Stimulated activated naive CD8-positive, alpha-beta T cell treated with anti-CD3 and anti-CD28 coated beads, Interleukin-15, Interleukin-2, amounts not matched to agents 100 ng/mL and 50 ng/mL, for 24 hours (primary cell): Measurements from ENCODE around the gene PPFIA4.

Experiments used
- H3K27ac Mint-ChIP-seq: one replicate; pipeline ENCODE4 v1.8.0; 2021; ENCODE audit warnings: mild to moderate bottlenecking, mixed read lengths
- H3K27me3 Mint-ChIP-seq: one replicate; pipeline ENCODE4 v1.8.0; 2021; ENCODE audit warnings: mixed read lengths
- H3K36me3 Mint-ChIP-seq: one replicate; pipeline ENCODE4 v1.8.0; 2021; ENCODE audit warnings: low read depth, mixed read lengths
- H3K4me1 Mint-ChIP-seq: one replicate; pipeline ENCODE4 v1.8.0; 2021; ENCODE audit warnings: low read depth, mixed read lengths
- H3K4me3 Mint-ChIP-seq: one replicate; pipeline ENCODE4 v1.8.0; 2021; ENCODE audit warnings: mild to moderate bottlenecking, mixed read lengths
- H3K9me3 Mint-ChIP-seq: one replicate; pipeline ENCODE4 v1.8.0; 2021; ENCODE audit warnings: mixed read lengths

Gene PPFIA4

DNA sequence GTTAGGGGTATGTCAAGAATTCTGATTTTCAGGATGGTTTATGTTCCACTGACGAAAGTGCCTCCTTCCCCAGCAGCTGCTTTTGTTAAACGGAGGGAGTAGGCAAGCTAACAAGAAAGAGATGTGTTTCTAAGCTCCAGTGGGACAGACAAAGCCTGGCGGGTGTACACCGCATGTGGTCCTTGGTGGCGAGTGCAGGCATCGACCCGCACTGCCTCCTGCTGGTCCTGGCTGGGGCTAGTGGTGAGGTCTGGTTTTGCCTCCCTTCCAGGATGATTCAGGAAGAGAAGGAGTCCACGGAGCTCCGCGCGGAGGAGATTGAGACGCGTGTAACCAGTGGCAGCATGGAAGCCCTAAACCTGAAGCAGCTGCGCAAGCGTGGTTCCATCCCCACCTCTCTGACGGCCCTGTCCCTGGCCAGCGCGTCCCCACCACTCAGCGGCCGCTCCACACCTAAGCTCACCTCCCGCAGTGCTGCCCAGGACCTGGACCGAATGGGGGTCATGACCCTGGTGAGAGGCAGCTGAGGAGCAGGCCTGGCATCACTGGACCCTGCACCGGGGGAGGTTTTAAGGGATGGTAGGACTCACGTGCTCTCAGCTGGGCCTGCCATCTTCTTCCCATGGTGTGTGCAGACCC is 29.0 kb downstream of the PPFIA4 start:
- no peaks in the 10 kb centered on the region for H3K36me3 Mint-ChIP-seq
- H3K27me3 Mint-ChIP-seq, result peaks cover 10% of the 10 kb centered on the region
- H3K9me3 Mint-ChIP-seq, result no peaks in the 10 kb centered on the region
- H3K27ac Mint-ChIP-seq, result no peak overlapping the region
- no peaks in the 10 kb centered on the region for H3K4me1 Mint-ChIP-seq
- H3K4me3 Mint-ChIP-seq, result no peak overlapping the region

- no peak overlapping the region for H3K27ac Mint-ChIP-seq
- H3K4me3 Mint-ChIP-seq, result no peak overlapping the region
- no peaks in the 10 kb centered on the region for H3K4me1 Mint-ChIP-seq
- peaks cover 9% of the 10 kb centered on the region for H3K27me3 Mint-ChIP-seq
- no peaks in the 10 kb centered on the region for H3K9me3 Mint-ChIP-seq
- no peaks in the 10 kb centered on the region for H3K36me3 Mint-ChIP-seq
Measured at GRCh38 chr1:203056012-203056411, 29.7 kb downstream of the PPFIA4 start.

DNA sequence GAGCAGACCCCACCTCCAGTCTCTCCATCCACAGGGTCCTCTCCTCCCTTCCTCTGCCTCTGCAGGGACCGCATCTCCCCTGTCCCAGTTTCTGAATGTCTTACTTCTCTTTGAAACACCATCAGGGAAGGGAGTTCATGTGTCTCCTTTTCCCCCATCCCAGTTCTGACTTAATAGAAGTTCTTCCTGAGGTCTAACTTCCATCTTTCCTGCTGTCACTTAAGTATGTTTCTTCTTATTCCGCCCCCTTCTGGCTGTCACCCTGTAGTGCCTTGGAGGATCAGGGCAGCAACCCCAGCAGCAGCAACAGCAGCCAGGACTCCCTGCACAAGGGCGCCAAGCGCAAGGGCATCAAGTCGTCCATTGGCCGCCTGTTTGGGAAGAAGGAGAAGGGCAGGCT is 30.2 kb downstream of the PPFIA4 start:
- H3K36me3 Mint-ChIP-seq, result no peaks in the 10 kb centered on the region
- no peak overlapping the region for H3K27ac Mint-ChIP-seq
- H3K9me3 Mint-ChIP-seq, result no peaks in the 10 kb centered on the region
- peaks cover 4% of the 10 kb centered on the region for H3K27me3 Mint-ChIP-seq
- H3K4me3 Mint-ChIP-seq, result no peak overlapping the region
- no peaks in the 10 kb centered on the region for H3K4me1 Mint-ChIP-seq

- H3K4me3 Mint-ChIP-seq, result no peak overlapping the region
- no peaks in the 10 kb centered on the region for H3K36me3 Mint-ChIP-seq
- H3K27me3 Mint-ChIP-seq, result no peaks in the 10 kb centered on the region
- H3K4me1 Mint-ChIP-seq, result no peaks in the 10 kb centered on the region
- no peak overlapping the region for H3K27ac Mint-ChIP-seq
- H3K9me3 Mint-ChIP-seq, result no peaks in the 10 kb centered on the region
Measured at GRCh38 chr1:203057911-203058675, 31.8 kb downstream of the PPFIA4 start.

GRCh38 chr1:203058676-203058935 is 32.3 kb downstream of the PPFIA4 start:
- H3K9me3 Mint-ChIP-seq, result no peaks in the 10 kb centered on the region
- H3K27ac Mint-ChIP-seq, result no peak overlapping the region
- no peaks in the 10 kb centered on the region for H3K4me1 Mint-ChIP-seq
- H3K36me3 Mint-ChIP-seq, result no peaks in the 10 kb centered on the region
- H3K27me3 Mint-ChIP-seq, result no peaks in the 10 kb centered on the region
- no peak overlapping the region for H3K4me3 Mint-ChIP-seq

DNA sequence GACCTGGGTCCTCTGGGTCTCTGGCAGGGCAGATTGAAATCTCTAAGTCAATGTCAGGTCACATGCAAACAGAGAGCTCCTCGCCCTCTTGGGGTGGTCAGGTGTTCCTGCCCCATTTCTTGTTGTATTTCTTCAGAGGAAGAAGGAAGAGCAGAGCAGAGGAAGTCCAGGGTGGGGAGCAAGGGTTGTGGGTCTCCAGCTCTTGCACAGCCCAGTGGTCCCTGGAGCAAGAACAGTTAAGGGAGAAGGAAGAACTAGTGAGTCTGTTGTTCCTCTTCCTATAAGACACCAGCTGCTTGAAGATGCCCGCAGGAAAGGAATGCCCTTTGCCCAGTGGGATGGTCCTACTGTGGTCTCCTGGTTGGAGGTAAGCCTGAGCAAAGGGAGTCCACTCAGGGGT is 33.2 kb downstream of the PPFIA4 start:
- Mint-ChIP-seq H3K27me3 (no peaks in the 10 kb centered on the region), H3K27ac (no peak overlapping the region), H3K4me1 (no peaks in the 10 kb centered on the region), H3K36me3 (no peaks in the 10 kb centered on the region), H3K9me3 (no peaks in the 10 kb centered on the region), H3K4me3 (no peak overlapping the region)

DNA sequence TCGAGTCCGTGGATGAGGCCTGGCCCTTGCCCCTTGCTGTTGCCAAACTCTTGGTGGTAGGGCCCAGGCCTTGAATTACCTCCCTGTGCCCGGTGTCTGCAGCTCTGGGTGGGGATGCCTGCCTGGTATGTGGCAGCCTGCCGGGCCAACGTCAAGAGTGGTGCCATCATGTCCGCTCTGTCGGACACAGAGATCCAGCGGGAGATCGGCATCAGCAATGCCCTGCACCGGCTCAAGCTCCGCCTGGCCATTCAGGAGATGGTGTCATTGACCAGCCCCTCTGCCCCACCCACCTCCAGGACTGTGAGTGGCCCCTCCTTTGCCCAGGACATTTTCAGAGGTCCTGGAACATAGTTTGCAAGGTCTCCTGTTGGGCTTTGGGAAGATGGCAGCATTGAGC is 33.8 kb downstream of the PPFIA4 start:
- Mint-ChIP-seq H3K4me1 (no peaks in the 10 kb centered on the region), H3K27me3 (no peaks in the 10 kb centered on the region), H3K27ac (no peak overlapping the region), H3K4me3 (no peak overlapping the region), H3K36me3 (no peaks in the 10 kb centered on the region), H3K9me3 (no peaks in the 10 kb centered on the region)

GRCh38 chr1:203063287-203063686 is 37.0 kb downstream of the PPFIA4 start:
- H3K27me3 Mint-ChIP-seq, result no peaks in the 10 kb centered on the region
- no peaks in the 10 kb centered on the region for H3K4me1 Mint-ChIP-seq
- no peaks in the 10 kb centered on the region for H3K36me3 Mint-ChIP-seq
- no peak overlapping the region for H3K27ac Mint-ChIP-seq
- H3K4me3 Mint-ChIP-seq, result no peak overlapping the region
- H3K9me3 Mint-ChIP-seq, result no peaks in the 10 kb centered on the region

- no peak overlapping the region for H3K27ac Mint-ChIP-seq
- no peaks in the 10 kb centered on the region for H3K9me3 Mint-ChIP-seq
- no peak overlapping the region for H3K4me3 Mint-ChIP-seq
- H3K36me3 Mint-ChIP-seq, result no peaks in the 10 kb centered on the region
- no peaks in the 10 kb centered on the region for H3K4me1 Mint-ChIP-seq
- H3K27me3 Mint-ChIP-seq, result no peaks in the 10 kb centered on the region
Measured at GRCh38 chr1:203065191-203065590, 38.9 kb downstream of the PPFIA4 start.

GRCh38 chr1:203065986-203066385 is 39.7 kb downstream of the PPFIA4 start:
- Mint-ChIP-seq H3K9me3 (no peaks in the 10 kb centered on the region), H3K27ac (no peak overlapping the region), H3K36me3 (no peaks in the 10 kb centered on the region), H3K27me3 (no peaks in the 10 kb centered on the region), H3K4me1 (no peaks in the 10 kb centered on the region), H3K4me3 (no peak overlapping the region)

DNA sequence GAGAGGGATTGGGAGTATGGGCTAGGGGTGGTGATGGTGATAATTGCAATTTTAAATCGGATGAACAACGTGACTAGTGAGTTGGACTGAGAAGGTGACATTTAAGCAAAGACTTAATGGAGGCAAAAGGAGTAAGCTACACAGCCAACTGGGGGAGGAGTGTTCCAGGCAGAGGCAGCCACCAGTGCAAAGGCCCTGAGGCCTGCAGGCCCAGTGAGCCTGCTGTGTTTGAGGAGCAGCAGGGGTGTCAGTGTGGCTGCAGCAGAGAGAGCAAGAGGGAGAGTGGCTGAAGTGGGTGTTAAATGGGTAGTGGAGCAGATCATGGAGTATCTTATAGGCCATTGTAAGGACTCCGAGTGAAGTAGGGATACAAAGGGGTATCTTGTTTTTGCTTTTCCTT is 40.7 kb downstream of the PPFIA4 start:
- no peak overlapping the region for H3K4me3 Mint-ChIP-seq
- no peaks in the 10 kb centered on the region for H3K36me3 Mint-ChIP-seq

DNA sequence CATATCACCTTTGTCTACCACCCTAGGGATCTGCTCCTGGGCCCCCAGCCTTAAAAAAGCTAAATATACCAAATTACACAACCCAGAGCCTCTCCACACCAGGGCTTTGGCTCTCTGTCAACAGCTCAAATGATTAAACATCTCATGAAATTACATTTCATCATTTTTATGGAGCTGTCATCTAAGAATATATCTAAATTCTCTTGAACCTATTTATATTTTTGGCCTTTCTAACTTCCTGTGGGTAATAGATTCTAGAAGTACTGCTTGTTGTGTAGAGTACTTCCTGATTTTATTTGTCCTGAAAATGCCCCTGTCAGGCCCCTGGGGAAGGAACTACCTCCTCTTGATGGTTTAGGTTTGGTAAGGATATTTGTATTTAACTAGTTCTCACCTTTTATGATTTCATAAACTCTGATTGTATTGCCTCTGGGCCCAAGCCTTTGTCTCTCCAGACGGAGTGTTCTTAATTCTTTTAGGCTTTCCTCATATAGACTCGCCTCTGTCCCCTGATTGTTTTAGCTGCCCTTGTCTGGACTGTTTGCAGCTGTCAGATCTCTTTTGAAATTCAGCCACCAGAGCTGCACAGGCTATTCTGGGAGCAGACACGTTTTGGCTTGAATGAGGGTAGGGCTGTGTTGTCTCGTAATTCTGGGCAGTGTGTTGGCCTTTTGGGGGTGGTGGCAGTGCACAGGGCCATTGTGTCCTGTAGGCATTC is 42.9 kb downstream of the PPFIA4 start:
- Mint-ChIP-seq H3K27ac (no peak overlapping the region), H3K4me3 (no peak overlapping the region), H3K36me3 (no peaks in the 10 kb centered on the region), H3K9me3 (no peaks in the 10 kb centered on the region), H3K4me1 (no peaks in the 10 kb centered on the region), H3K27me3 (peaks cover 13% of the 10 kb centered on the region)

More for the DNA sequence above, 40.7 kb downstream of the PPFIA4 start:
- Mint-ChIP-seq H3K4me1 (no peaks in the 10 kb centered on the region), H3K9me3 (no peaks in the 10 kb centered on the region), H3K27ac (no peak overlapping the region), H3K27me3 (no peaks in the 10 kb centered on the region)

- Mint-ChIP-seq H3K27ac (no peak overlapping the region), H3K4me3 (no peak overlapping the region), H3K4me1 (peaks cover 5% of the 10 kb centered on the region), H3K27me3 (peaks cover 29% of the 10 kb centered on the region), H3K36me3 (no peaks in the 10 kb centered on the region), H3K9me3 (no peaks in the 10 kb centered on the region)
Measured at GRCh38 chr1:203072002-203072602, 45.8 kb downstream of the PPFIA4 start.

DNA sequence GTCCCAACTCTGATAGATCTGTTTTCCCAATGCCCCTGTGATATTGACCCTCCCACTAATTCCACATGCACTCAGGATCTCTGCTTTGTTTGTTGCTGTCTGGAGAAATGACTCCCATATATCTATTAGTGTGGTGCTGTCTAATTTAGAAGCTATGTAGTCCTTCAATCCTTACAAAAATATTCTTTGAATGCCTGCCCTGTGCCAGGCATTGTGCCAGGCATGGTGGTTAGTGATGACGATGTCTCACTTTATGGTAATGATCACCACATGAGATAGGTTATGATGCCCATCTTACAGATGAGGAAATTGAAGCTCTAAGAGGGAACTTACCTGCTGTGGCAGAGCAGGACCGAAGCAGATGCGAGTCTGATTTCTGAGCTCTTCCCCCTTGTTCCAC is 46.6 kb downstream of the PPFIA4 start:
- H3K4me1 Mint-ChIP-seq, result peaks cover 5% of the 10 kb centered on the region
- H3K27ac Mint-ChIP-seq, result no peak overlapping the region
- H3K36me3 Mint-ChIP-seq, result no peaks in the 10 kb centered on the region
- H3K27me3 Mint-ChIP-seq, result peaks cover 30% of the 10 kb centered on the region
- no peaks in the 10 kb centered on the region for H3K9me3 Mint-ChIP-seq
- H3K4me3 Mint-ChIP-seq, result no peak overlapping the region

- Mint-ChIP-seq H3K27me3 (peaks cover 33% of the 10 kb centered on the region), H3K27ac (no peak overlapping the region), H3K36me3 (no peaks in the 10 kb centered on the region), H3K4me3 (no peak overlapping the region), H3K4me1 (peaks cover 5% of the 10 kb centered on the region), H3K9me3 (no peaks in the 10 kb centered on the region)
Measured at GRCh38 chr1:203073469-203073868, 47.2 kb downstream of the PPFIA4 start.
